PC-3 (cell line): ENCODE data around the gene ARSD.

Experiments
- CTCF ChIP-seq: fragments of 300-600 bp; sonication (generic); conservative IDR thresholded peaks from 2 replicates; pipeline ENCODE4 v1.5.1; 2017; ENCODE audit warnings: antibody characterized with exemption, low read depth, mild to moderate bottlenecking, low read length
- EZH2 ChIP-seq: fragments of 300-600 bp; sonication (generic); IDR thresholded peaks from one replicate; pipeline ENCODE4 v1.6.1; 2017; ENCODE audit warnings: antibody characterized with exemption, mild to moderate bottlenecking, low read length; ENCODE audit not compliant: unreplicated experiment
- EZH2phosphoT487 ChIP-seq: fragments of 300-600 bp; sonication (generic); IDR thresholded peaks from 2 replicates; pipeline ENCODE4 v1.6.1; 2018; ENCODE audit warnings: mild to moderate bottlenecking, antibody characterized with exemption, low read length, borderline replicate concordance

- no peak for TF ChIP-seq EZH2
- no peak for TF ChIP-seq CTCF
- no peak for TF ChIP-seq EZH2phosphoT487
Observed at GRCh38 chrX:2863646-2864045, 65.5 kb downstream of the ARSD start.
